ENCODE results near the gene POLDIP2.

POLDIP2 gene

DNA sequence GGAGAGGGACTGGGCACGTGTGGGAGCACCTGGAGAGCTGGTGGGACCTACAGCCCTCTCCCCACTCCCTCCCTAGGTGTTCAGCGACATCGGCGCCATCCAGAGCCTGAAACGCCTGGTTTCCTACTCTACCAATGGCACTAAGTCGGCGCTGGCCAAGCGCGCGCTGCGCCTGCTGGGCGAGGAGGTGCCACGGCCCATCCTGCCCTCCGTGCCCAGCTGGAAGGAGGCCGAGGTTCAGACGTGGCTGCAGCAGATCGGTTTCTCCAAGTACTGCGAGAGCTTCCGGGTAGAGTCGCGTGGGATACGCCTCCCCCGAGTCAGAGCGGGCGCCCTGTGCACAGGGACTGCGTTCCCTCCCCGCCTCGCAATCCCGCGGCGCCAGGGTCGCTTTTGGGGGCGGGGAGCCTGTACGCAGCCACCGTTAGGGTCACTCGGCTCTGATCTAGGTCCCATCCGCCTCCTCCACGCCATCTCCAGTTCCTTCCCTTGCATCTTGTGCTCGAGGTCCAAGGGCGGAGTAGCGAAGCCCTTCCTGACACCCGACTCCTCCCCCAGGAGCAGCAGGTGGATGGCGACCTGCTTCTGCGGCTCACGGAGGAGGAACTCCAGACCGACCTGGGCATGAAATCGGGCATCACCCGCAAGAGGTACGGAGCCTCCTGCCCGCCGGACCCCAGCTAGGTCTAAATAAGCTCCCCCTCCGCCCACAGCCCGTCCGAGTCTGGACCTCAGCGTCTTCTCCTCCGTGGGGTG lies 27.1 kb upstream of the POLDIP2 start:
- TF ChIP-seq, protein P1, sequence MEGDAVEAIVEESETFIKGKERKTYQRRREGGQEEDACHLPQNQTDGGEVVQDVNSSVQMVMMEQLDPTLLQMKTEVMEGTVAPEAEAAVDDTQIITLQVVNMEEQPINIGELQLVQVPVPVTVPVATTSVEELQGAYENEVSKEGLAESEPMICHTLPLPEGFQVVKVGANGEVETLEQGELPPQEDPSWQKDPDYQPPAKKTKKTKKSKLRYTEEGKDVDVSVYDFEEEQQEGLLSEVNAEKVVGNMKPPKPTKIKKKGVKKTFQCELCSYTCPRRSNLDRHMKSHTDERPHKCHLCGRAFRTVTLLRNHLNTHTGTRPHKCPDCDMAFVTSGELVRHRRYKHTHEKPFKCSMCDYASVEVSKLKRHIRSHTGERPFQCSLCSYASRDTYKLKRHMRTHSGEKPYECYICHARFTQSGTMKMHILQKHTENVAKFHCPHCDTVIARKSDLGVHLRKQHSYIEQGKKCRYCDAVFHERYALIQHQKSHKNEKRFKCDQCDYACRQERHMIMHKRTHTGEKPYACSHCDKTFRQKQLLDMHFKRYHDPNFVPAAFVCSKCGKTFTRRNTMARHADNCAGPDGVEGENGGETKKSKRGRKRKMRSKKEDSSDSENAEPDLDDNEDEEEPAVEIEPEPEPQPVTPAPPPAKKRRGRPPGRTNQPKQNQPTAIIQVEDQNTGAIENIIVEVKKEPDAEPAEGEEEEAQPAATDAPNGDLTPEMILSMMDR (IDR thresholded peaks at IDR 0.05; ENCODE audit: low read length, missing control alignments), result no peak
- no peak for DNase-seq (ENCODE audit: low read depth)
- H3K4me3 ChIP-seq (replicated peaks; ENCODE audit: low read depth, low read length), result no peak overlapping the region

- DNase-seq (ENCODE audit: low read depth), result no peak
- TF ChIP-seq, protein P1 (IDR thresholded peaks at IDR 0.05; ENCODE audit: low read length, missing control alignments), result peak; percentile 8
- no peak overlapping the region for H3K4me3 ChIP-seq (replicated peaks; ENCODE audit: low read depth, low read length)
Measured at GRCh38 chr17:28381141-28381825, 24.0 kb upstream of the POLDIP2 start.

- no peak overlapping the region for H3K4me3 ChIP-seq (replicated peaks; ENCODE audit: low read depth, low read length)
- DNase-seq (ENCODE audit: low read depth), result peak; percentile 75
- TF ChIP-seq, protein P1 (IDR thresholded peaks at IDR 0.05; ENCODE audit: low read length, missing control alignments), result no peak
Measured at GRCh38 chr17:28379814-28380801, 22.8 kb upstream of the POLDIP2 start.

DNA sequence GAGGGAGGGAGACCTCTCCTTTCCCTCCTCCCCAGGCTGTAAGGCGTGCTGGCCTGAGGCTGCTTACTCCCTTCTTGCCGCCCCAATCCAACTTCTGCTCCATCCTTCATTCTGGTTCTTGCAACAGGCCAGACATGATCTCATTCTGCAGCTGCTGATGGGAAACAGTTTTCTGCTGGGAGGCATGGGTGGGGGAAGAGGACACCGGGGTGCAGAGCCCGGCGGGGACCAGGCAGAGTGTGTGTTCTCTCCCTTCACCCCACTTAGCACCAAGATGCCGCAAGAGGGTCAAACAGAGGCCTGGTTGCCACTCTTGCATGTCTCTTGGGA lies 15.6 kb upstream of the POLDIP2 start:
- TF ChIP-seq, protein P1 (IDR thresholded peaks at IDR 0.05; ENCODE audit: low read length, missing control alignments), result no peak
- H3K4me3 ChIP-seq (replicated peaks; ENCODE audit: low read depth, low read length), result peak overlapping the region; percentile 60

GRCh38 chr17:28372203-28372944 lies 15.0 kb upstream of the POLDIP2 start:
- DNase-seq (ENCODE audit: low read depth), result peak; percentile 24
- TF ChIP-seq, protein P1 (IDR thresholded peaks at IDR 0.05; ENCODE audit: low read length, missing control alignments), result no peak
- peak overlapping the region; percentile 60 for H3K4me3 ChIP-seq (replicated peaks; ENCODE audit: low read depth, low read length)

More for the DNA sequence above, 15.6 kb upstream of the POLDIP2 start:
- no peak for DNase-seq (ENCODE audit: low read depth)
